Astrocyte of the cerebellum (primary cell): ENCODE data around the gene DNHD1.

Experiments
- DNase-seq: peaks from one replicate; pipeline ENCODE4 v3.0.0-alpha.2; 2011; ENCODE audit warnings: low read depth
- H3K4me3 ChIP-seq: 2 replicates; pipeline ENCODE4 v1.5.1; 2011; ENCODE audit warnings: mild to moderate bottlenecking, low read depth, low read length, moderate library complexity
- in situ Hi-C: cut with HindIII; loops from 2 replicates; pipeline ENCODE4 v1.10.0; 2017; ENCODE audit warnings: low sequenced_read_pairs
- TF ChIP-seq, protein P1 (sequence below): IDR thresholded peaks from 2 replicates; pipeline ENCODE4 v1.5.1; 2012; ENCODE audit warnings: low read length, low read depth, moderate library complexity, mild to moderate bottlenecking; ENCODE audit errors: missing control alignments

DNHD1 gene

DNA sequence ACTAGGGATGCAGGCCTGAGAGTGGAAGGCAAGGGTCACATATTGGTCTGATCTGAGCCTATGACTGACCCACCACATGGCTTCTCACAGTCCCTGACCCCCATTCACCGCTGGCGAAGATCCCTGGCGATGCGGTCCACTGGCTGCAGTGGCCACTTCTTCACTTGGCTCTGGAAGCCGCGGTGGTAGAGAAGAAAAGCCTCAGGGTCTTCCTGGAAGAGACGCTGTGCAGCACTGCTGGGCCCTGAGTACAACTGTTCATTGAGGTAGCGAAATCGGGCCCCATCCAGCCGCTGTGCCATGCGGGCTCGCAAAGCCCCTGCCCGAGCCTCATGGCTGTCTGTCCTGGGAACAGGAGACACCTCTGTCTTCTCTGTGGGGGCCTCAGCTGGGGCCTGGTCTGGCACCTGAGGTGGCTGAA lies 104.0 kb downstream of the DNHD1 start:
- DNase-seq, result no peak
- in situ Hi-C loops, result no loop called here
- no peak overlapping the region for H3K4me3 ChIP-seq
- TF ChIP-seq, protein P1, sequence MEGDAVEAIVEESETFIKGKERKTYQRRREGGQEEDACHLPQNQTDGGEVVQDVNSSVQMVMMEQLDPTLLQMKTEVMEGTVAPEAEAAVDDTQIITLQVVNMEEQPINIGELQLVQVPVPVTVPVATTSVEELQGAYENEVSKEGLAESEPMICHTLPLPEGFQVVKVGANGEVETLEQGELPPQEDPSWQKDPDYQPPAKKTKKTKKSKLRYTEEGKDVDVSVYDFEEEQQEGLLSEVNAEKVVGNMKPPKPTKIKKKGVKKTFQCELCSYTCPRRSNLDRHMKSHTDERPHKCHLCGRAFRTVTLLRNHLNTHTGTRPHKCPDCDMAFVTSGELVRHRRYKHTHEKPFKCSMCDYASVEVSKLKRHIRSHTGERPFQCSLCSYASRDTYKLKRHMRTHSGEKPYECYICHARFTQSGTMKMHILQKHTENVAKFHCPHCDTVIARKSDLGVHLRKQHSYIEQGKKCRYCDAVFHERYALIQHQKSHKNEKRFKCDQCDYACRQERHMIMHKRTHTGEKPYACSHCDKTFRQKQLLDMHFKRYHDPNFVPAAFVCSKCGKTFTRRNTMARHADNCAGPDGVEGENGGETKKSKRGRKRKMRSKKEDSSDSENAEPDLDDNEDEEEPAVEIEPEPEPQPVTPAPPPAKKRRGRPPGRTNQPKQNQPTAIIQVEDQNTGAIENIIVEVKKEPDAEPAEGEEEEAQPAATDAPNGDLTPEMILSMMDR, result no peak

DNA sequence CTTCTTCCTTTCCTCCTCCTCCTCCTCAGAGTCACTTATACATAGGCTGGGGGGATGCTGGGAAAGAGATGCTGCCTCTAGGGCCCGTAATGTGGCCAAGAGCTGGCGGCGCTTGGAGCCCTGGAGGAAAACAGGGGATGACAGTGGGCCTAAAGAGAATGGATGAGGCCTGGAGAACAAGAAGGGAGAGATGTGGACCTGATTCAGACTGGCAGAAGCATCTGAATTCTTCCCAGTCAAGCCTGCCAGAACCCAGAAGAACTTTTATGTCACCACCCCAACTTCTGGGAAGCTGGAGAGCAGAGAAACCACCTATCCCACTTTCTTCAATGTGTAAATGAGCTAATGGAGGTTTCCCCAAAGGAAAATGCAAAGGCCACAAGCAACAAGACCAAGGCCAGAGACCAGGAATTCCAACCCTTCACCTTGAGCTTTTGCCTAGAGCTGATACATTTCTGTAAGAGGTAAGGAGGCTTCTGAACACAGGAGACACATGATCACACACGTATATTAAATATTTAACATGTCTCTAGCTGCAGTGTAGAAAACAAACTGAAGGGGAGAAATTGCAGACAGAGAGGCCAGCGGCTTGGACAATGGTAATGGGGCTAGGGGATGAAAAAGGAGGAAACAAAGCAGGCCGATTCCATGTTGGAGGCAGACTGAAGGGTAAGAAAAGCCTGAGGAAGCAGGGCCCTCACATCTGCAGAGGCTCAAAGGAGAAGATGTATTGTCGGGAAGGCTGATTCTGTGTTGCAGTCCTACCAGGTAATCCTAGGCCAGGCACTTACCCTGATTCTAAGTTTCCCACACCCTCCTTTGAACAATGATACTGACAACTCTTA lies 105.2 kb downstream of the DNHD1 start:
- TF ChIP-seq, protein P1, result no peak
- in situ Hi-C loops, result no loop called here
- DNase-seq, result no peak
- H3K4me3 ChIP-seq, result peak overlapping the region; percentile 99

DNA sequence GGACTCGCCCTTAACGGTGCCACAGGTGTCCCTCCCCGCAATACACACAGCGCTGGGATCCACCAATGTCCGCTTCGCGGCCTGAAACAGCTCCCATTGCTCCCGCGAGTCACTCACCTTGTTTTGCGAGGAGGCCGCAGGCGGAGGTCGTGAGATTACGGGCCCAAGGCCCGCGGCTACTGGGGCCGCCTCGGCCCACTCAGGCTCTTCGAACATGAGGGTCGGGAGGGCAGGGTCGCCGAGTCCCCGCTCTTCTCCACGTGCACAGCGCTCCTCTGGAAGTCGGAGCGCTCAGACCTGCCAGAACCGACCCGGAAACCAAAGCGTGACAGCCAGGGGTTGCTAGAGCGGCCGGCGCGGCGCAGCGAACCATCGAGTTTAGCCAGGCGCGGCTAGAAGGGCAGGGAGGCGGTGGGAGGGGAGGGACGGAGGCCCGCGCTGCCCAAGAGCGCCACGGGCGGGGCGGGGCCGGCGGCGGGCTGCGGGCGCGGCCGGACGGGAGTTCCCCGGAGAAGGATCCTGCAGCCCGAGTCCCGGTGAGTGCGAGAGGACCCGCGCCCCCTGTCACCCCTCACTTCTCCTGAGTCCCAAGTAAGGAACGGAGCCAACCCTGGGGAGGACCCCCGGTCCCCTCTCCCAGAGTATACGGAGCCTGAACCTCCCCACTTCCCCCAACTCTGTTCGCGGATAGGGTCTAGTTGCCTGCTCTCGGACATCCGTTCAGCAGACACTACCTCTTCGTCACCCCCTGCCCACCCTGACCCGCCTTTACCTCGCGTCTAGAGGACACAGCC lies 106.4 kb downstream of the DNHD1 start, which contains the start of the genes ILK and RRP8:
ILK (plus strand) TSS at position 488 of the 794 bp plus-strand sequence. CDS start 498 bp downstream, outside the sequence.
RRP8 (minus strand) TSS at position 330 of the 794 bp plus-strand sequence; CDS start at position 216, 114 bp downstream.
- H3K4me3 ChIP-seq, result peak within 1 kb of the TSS; percentile 99
- TF ChIP-seq, protein P1, result peak; percentile 18
- in situ Hi-C loops, result no loop called here
- peak; percentile 66 for DNase-seq

DNA sequence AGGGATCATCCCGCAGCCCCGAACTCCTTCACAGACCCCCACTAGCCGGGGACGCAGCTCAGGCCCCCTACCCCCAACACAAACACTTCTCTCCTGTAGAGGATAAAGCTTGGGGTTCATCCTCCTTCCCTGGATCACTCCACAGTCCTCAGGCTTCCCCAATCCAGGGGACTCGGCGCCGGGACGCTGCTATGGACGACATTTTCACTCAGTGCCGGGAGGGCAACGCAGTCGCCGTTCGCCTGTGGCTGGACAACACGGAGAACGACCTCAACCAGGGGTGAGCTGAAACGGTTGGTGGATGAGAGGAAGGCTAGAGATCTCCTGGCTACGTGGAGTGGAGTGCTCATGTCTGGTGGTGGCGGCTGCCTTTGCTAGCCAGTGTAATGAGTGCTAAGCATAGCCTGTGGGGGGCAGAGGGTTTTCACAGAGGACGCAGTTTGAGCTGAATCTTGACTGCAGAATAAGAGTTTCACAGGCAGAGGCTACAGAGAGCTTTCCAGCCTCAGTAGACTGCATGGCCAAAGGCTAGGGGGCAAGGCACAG lies 107.1 kb downstream of the DNHD1 start:
- in situ Hi-C loops, result no loop called here
- peak overlapping the region; percentile 99 for H3K4me3 ChIP-seq
- TF ChIP-seq, protein P1, result peak; percentile 25
- peak; percentile 37 for DNase-seq

DNA sequence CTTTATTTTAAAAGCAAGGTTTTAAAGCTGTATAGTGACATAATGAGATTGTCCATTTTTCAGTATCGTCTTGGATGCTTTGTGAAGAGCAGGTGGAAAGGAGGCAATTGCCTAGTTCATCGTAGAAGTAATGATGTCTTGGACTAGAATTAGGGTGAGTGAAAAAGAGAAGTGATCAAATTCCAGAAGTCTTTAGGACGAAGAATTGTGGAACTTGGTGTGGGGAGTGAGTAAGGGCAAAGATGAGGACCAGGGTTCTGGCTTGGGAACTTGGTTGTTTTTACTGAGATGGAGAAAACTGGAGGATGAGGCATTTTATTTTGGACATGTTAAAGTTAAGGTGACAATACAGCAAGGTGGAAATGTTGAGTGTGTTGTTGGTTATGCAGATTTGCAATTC lies 107.7 kb downstream of the DNHD1 start:
- in situ Hi-C loops, result no loop called here
- DNase-seq, result no peak
- TF ChIP-seq, protein P1, result no peak
- H3K4me3 ChIP-seq, result peak overlapping the region; percentile 99

DNA sequence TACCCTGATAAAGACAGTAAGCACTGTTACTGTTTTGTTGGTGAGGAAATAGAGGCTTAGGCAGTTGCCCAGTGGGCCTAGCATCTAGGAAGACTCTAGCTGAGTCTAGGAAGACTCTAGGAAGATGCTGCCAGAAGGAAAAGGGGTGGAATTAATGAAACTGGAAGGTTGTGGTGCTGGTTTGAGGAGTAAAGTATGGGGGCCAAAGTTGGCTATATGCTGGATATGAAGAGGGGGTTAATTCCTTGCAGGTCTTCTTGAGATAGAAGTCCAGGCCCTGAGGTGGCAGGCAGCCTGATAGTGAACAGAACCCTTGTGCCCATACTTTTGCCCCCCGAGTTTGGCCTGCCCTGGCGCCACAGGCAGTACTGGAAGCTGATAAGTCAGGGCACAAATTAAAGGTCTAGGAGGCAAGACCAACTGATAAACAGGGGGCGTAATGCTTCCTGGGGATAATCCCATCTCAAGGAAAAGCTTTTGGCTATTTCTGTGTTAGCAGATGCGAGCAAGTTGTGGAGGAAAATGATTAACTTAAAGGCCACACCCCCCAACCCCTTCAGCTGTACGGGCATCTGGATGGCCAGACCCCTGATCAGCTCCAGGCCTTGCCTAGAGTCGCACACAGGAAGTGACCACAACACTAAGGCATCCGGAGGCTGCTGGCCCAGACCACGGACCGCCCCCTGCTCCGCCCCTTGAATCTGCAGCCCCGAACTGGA lies 109.5 kb downstream of the DNHD1 start:
- H3K4me3 ChIP-seq, result peak overlapping the region; percentile 4
- in situ Hi-C loops, result no loop called here
- DNase-seq, result peak; percentile 84
- TF ChIP-seq, protein P1, result no peak
